SK-N-SH treated with all-trans-retinoic acid at 6 μM for 48 hours (cell line): ENCODE results near the gene SERINC1.

ENCODE experiments used
- ATAC-seq: fragments of 200-7000 bp; cut with Tn5 transposase; 3 replicates; pipeline ENCODE4 v1.9.1; 2020; ENCODE audit warnings: mild to moderate bottlenecking, moderate library complexity
- ARNTL ChIP-seq: fragments of 450-650 bp; formaldehyde crosslinking; IDR thresholded peaks from 2 replicates; pipeline ENCODE4 v1.5.0; 2020; ENCODE audit warnings: low read depth, mild to moderate bottlenecking, moderate library complexity, borderline replicate concordance
- BACH2 ChIP-seq: fragments of 250-450 bp; sonication (Bioruptor Pico); IDR thresholded peaks from 2 replicates; pipeline ENCODE4 v1.9.0; 2021; ENCODE audit warnings: mild to moderate bottlenecking, borderline replicate concordance
- CREB5 ChIP-seq: fragments of 250-450 bp; sonication (Bioruptor Pico); IDR thresholded peaks from 2 replicates; pipeline ENCODE4 v1.5.1; 2020; ENCODE audit warnings: low read depth, mild to moderate bottlenecking, moderate library complexity
- CSDC2 ChIP-seq: fragments of 250-450 bp; sonication (Bioruptor Pico); IDR thresholded peaks from 2 replicates; pipeline ENCODE4 v1.5.0; 2020; ENCODE audit warnings: mild to moderate bottlenecking, moderate library complexity
- CSRNP3 ChIP-seq: fragments of 250-450 bp; sonication (Bioruptor Pico); IDR thresholded peaks from 2 replicates; pipeline ENCODE4 v1.5.1; 2021; ENCODE audit warnings: mild to moderate bottlenecking, moderate library complexity
- ESRRG ChIP-seq: fragments of 250-450 bp; sonication (Bioruptor Pico); IDR thresholded peaks from 2 replicates; pipeline ENCODE4 v1.6.1; 2021; ENCODE audit warnings: mild to moderate bottlenecking
- GLIS3 ChIP-seq: fragments of 250-450 bp; sonication (Bioruptor Pico); IDR thresholded peaks from 2 replicates; pipeline ENCODE4 v1.5.0; 2020; ENCODE audit warnings: mild to moderate bottlenecking, moderate library complexity
- ISL1 ChIP-seq: fragments of 250-450 bp; sonication (Bioruptor Pico); IDR thresholded peaks from 2 replicates; pipeline ENCODE4 v2.1.2; 2022; ENCODE audit warnings: mild to moderate bottlenecking, moderate library complexity
- OSR1 ChIP-seq: fragments of 250-450 bp; sonication (Bioruptor Pico); IDR thresholded peaks from 2 replicates; pipeline ENCODE4 v1.8.0; 2022; ENCODE audit warnings: moderate library complexity, mild to moderate bottlenecking, inconsistent platforms
- POU6F1 ChIP-seq: fragments of 250-450 bp; sonication (Bioruptor Pico); IDR thresholded peaks from 2 replicates; pipeline ENCODE4 v1.8.0; 2021; ENCODE audit warnings: low read depth, mild to moderate bottlenecking, moderate library complexity, borderline replicate concordance
- PPARA ChIP-seq: fragments of 250-450 bp; sonication (Bioruptor Pico); IDR thresholded peaks from 2 replicates; pipeline ENCODE4 v1.5.0; 2020; ENCODE audit warnings: mild to moderate bottlenecking, borderline replicate concordance
- RARB ChIP-seq: fragments of 250-450 bp; sonication (Bioruptor Pico); IDR thresholded peaks from 2 replicates; pipeline ENCODE4 v1.8.0; 2021; ENCODE audit warnings: mild to moderate bottlenecking, moderate library complexity
- SNAI2 ChIP-seq: fragments of 250-450 bp; sonication (Bioruptor Pico); IDR thresholded peaks from 2 replicates; pipeline ENCODE4 v1.5.0; 2020; ENCODE audit warnings: mild to moderate bottlenecking, moderate library complexity
- TCF4 ChIP-seq: fragments of 250-450 bp; sonication (Bioruptor Pico); IDR thresholded peaks from 2 replicates; pipeline ENCODE4 v1.8.0; 2021; ENCODE audit warnings: mild to moderate bottlenecking, moderate library complexity, borderline replicate concordance
- TOX ChIP-seq: fragments of 250-450 bp; sonication (Bioruptor Pico); IDR thresholded peaks from 2 replicates; pipeline ENCODE4 v1.8.0; 2021; ENCODE audit warnings: mild to moderate bottlenecking, moderate library complexity, borderline replicate concordance
- TSHZ2 ChIP-seq: fragments of 250-450 bp; sonication (Bioruptor Pico); IDR thresholded peaks from 2 replicates; pipeline ENCODE4 v1.5.0; 2020; ENCODE audit warnings: mild to moderate bottlenecking, moderate library complexity
- ZNF565 ChIP-seq: fragments of 450-650 bp; formaldehyde crosslinking; conservative IDR thresholded peaks from 2 replicates; pipeline ENCODE4 v1.5.0; 2020; ENCODE audit warnings: low read depth, mild to moderate bottlenecking, moderate library complexity
- ZNF70 ChIP-seq: fragments of 450-650 bp; formaldehyde crosslinking; IDR thresholded peaks from 2 replicates; pipeline ENCODE4 v1.5.0; 2020; ENCODE audit warnings: mild to moderate bottlenecking, moderate library complexity
- ZNF8 ChIP-seq: fragments of 450-650 bp; formaldehyde crosslinking; IDR thresholded peaks from 2 replicates; pipeline ENCODE4 v1.5.0; 2020; ENCODE audit warnings: mild to moderate bottlenecking, moderate library complexity

SERINC1 gene

GRCh38 chr6:122429323-122429722 is 42.3 kb downstream of the SERINC1 start:
- TF ChIP-seq ESRRG (CRISPR knock-in tag): no peak
- ATAC-seq: no peak

GRCh38 chr6:122428781-122429180 is 42.8 kb downstream of the SERINC1 start:
- ATAC-seq: no peak
- TF ChIP-seq BACH2: no peak
- no peak for TF ChIP-seq PPARA (CRISPR knock-in tag)
- TF ChIP-seq TCF4 (CRISPR knock-in tag): no peak
- no peak for TF ChIP-seq RARB

GRCh38 chr6:122426597-122426996 is 45.0 kb downstream of the SERINC1 start:
- TF ChIP-seq CSRNP3: no peak
- TF ChIP-seq GLIS3 (CRISPR knock-in tag): no peak
- TF ChIP-seq PPARA (CRISPR knock-in tag): no peak
- ATAC-seq: no peak

- TF ChIP-seq ISL1 (no peak), TOX (CRISPR knock-in tag) (no peak)
- TF ChIP-seq, all 23 proteins: peak for 0
- ATAC-seq: no peak
Measured at GRCh38 chr6:122423734-122424133, 47.9 kb downstream of the SERINC1 start.

- ATAC-seq: no peak
- no peak for TF ChIP-seq ARNTL
- no peak for TF ChIP-seq CSDC2 (CRISPR knock-in tag)
- TF ChIP-seq TOX (CRISPR knock-in tag): no peak
- TF ChIP-seq SNAI2 (CRISPR knock-in tag): no peak
- TF ChIP-seq CSRNP3: no peak
- no peak for TF ChIP-seq ESRRG (CRISPR knock-in tag)
- TF ChIP-seq GLIS3 (CRISPR knock-in tag): no peak
Measured at GRCh38 chr6:122422614-122423267, 48.9 kb downstream of the SERINC1 start.

- TF ChIP-seq CSDC2 (CRISPR knock-in tag) (no peak), TSHZ2 (no peak), GLIS3 (CRISPR knock-in tag) (no peak), OSR1 (CRISPR knock-in tag) (no peak), ZNF70 (no peak), CREB5 (CRISPR knock-in tag) (no peak), ARNTL (no peak), SNAI2 (CRISPR knock-in tag) (no peak)
- no peak for ATAC-seq
Measured at GRCh38 chr6:122422003-122422402, 49.6 kb downstream of the SERINC1 start.

- no peak for TF ChIP-seq ZNF565
- TF ChIP-seq POU6F1 (CRISPR knock-in tag): no peak
- no peak for TF ChIP-seq ARNTL
- no peak for TF ChIP-seq SNAI2 (CRISPR knock-in tag)
- no peak for TF ChIP-seq ISL1
- TF ChIP-seq TCF4 (CRISPR knock-in tag): no peak
- TF ChIP-seq TOX (CRISPR knock-in tag): no peak
- TF ChIP-seq ZNF8: no peak
- TF ChIP-seq RARB: no peak
- ATAC-seq: no peak
Measured at GRCh38 chr6:122416825-122417224, 54.8 kb downstream of the SERINC1 start.
